Naive B cell (primary cell): Measurements from ENCODE around the gene GRM5. TPM values are rescaled to one million over a fixed set of nuclear protein-coding genes. Genes with fewer than 3 reads are reported as not detected.

ENCODE experiments used
- ATAC-seq, 2 donors: fragments of 150-1000 bp; cut with Tn5 transposase; 2 replicates each; pipeline ENCODE4 v1.10.0; 2021; ENCODE audit warnings: low read depth in 2 of 2, mild to moderate bottlenecking in 2 of 2, moderate library complexity in 2 of 2
- DNase-seq: peaks from one replicate; pipeline ENCODE4 v3.0.0; 2022
- H3K27ac Mint-ChIP-seq, 6 donors: one replicate each; pipeline ENCODE4 v1.8.0; 2020 to 2022; ENCODE audit warnings: mild to moderate bottlenecking in 6 of 6, mixed read lengths in 6 of 6, moderate library complexity in 5 of 6, inconsistent platforms in 2 of 6
- H3K27me3 Mint-ChIP-seq, 3 donors: one replicate each; pipeline ENCODE4 v1.8.0; 2021 to 2022; ENCODE audit warnings: mixed read lengths in 3 of 3, mild to moderate bottlenecking in 1 of 3
- H3K36me3 Mint-ChIP-seq, 2 donors: one replicate each; pipeline ENCODE4 v1.8.0; 2020 to 2022; ENCODE audit warnings: mixed read lengths in 2 of 2, inconsistent platforms in 1 of 2, mild to moderate bottlenecking in 1 of 2
- H3K4me1 Mint-ChIP-seq, 3 donors: one replicate each; pipeline ENCODE4 v1.8.0; 2020 to 2022; ENCODE audit warnings: mixed read lengths in 3 of 3, inconsistent platforms in 1 of 3, mild to moderate bottlenecking in 1 of 3, moderate library complexity in 1 of 3
- H3K4me3 Mint-ChIP-seq, 8 donors: one replicate each; pipeline ENCODE4 v1.8.0; 2020 to 2022; ENCODE audit warnings: mild to moderate bottlenecking in 8 of 8, mixed read lengths in 8 of 8, moderate library complexity in 8 of 8, inconsistent platforms in 2 of 8
- H3K9me3 Mint-ChIP-seq, 7 donors: one replicate each; pipeline ENCODE4 v1.8.0; 2020 to 2022; ENCODE audit warnings: mixed read lengths in 7 of 7, mild to moderate bottlenecking in 5 of 7, inconsistent platforms in 2 of 7, moderate library complexity in 1 of 7
- polyA plus RNA-seq, 6 donors: library from polyadenylated mRNA; unstranded; fragments of 300-500 nt; fragmentation: Illumina TruSeq; gene quantifications; one replicate each; pipeline ENCODE4 v1.2.3, GENCODE V29; 2021; ENCODE audit warnings: low read depth in 6 of 6

GRM5 gene
- polyA plus RNA-seq, 6 donors from 2014 or later: not detected

DNA sequence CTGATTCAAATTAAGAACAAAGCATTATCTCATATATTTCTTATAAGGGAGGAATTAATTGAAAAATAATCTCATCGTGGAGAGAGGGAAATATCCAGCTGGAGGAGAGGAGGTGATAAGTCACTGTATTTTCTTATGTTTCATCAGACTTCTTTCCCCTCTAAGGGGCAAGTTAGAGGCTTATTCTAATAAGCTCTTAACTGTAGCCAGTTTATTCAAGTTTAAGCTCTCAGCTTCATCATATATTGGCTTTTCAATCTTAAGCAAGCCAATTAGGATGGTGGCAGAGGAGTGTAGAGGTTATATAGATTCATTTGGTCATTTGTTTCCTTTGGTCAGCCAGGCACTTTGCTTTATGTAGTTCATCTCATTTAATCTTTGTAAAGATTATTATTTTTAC lies 256.7 kb downstream of the GRM5 start:
- no peak overlapping the region for H3K27ac Mint-ChIP-seq
- no peaks in the 10 kb centered on the region for H3K27me3 Mint-ChIP-seq
- H3K4me3 Mint-ChIP-seq: no peak overlapping the region
- no peak for ATAC-seq
- H3K4me1 Mint-ChIP-seq: no peaks in the 10 kb centered on the region
- peaks cover 0 to 8% (median 0%) of the 10 kb centered on the region in 7 donors for H3K9me3 Mint-ChIP-seq
- DNase-seq: no peak
- H3K36me3 Mint-ChIP-seq: no peaks in the 10 kb centered on the region

GRCh38 chr11:88807349-88807748 lies 258.4 kb downstream of the GRM5 start:
- H3K9me3 Mint-ChIP-seq: peaks cover 0 to 4% (median 0%) of the 10 kb centered on the region in 7 donors
- H3K36me3 Mint-ChIP-seq: no peaks in the 10 kb centered on the region
- H3K27me3 Mint-ChIP-seq: no peaks in the 10 kb centered on the region
- DNase-seq (no peak), ATAC-seq (no peak)
- H3K4me1 Mint-ChIP-seq: no peaks in the 10 kb centered on the region
- H3K4me3 Mint-ChIP-seq: no peak overlapping the region
- no peak overlapping the region for H3K27ac Mint-ChIP-seq

DNA sequence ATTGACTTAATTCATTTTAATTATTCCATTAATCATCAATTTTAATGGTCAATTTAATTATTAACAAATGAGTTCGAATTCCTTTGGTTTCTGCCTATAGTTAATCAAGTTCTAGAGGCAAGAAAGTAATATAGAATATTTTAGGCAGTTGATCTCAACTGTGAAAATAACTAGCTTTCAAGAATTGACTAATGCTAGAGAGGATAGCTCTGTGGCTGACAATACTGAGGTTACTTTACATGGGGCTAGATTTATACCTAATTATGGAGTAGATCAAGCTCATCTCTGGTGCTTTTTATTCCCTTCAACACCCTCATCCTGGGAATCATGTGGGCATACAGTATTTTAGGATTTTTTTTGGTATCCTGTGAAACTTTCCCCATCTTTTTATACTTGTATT lies 259.4 kb downstream of the GRM5 start:
- no peak for ATAC-seq
- no peaks in the 10 kb centered on the region for H3K36me3 Mint-ChIP-seq
- H3K27me3 Mint-ChIP-seq: no peaks in the 10 kb centered on the region
- H3K9me3 Mint-ChIP-seq: peaks cover 0 to 4% (median 0%) of the 10 kb centered on the region in 7 donors
- no peaks in the 10 kb centered on the region for H3K4me1 Mint-ChIP-seq
- H3K27ac Mint-ChIP-seq: no peak overlapping the region
- no peak overlapping the region for H3K4me3 Mint-ChIP-seq
- no peak for DNase-seq

GRCh38 chr11:88801484-88802123 lies 264.2 kb downstream of the GRM5 start:
- ATAC-seq (no peak), DNase-seq (no peak)
- Mint-ChIP-seq H3K4me1 (no peaks in the 10 kb centered on the region), H3K27ac (no peak overlapping the region), H3K27me3 (no peaks in the 10 kb centered on the region), H3K36me3 (no peaks in the 10 kb centered on the region), H3K4me3 (no peak overlapping the region), H3K9me3 (peaks cover 0 to 4% (median 0%) of the 10 kb centered on the region in 7 donors)

DNA sequence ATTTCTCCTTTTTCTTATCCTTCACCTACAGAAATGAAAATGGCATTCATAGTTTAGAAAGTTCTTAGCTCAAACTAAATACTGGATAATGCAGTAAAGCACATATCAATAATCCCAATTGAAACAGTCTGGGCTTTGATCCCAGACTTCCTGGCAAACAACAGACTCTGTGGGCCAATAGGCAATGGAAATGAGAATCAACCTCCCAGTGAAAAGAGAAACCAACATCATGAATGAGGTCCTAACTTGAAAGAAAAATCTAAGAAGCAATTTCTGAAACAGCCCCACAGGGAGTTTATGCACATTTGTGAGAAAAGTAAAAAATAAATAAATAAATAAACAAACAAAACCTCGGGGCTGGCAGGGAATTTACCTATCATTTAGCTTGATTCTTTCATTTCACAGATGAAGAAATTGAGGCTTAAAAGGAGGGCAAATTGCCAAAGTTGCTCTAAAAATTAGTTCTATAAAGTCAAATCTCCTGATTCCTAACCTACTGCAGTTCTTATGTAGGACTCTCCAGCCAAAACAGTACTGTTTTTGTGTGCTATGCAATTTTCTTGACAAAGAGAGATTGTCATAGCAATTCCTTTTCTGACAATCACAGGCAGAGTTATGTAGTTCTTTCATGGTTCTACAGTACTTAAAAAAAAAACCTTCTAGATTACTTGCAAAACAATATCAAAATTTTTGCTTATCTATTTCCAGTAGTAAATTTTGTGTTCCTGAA lies 265.8 kb downstream of the GRM5 start:
- Mint-ChIP-seq H3K4me3 (no peak overlapping the region), H3K9me3 (no peaks in the 10 kb centered on the region), H3K36me3 (no peaks in the 10 kb centered on the region), H3K27ac (no peak overlapping the region), H3K4me1 (no peaks in the 10 kb centered on the region), H3K27me3 (no peaks in the 10 kb centered on the region)
- no peak for DNase-seq
- no peak for ATAC-seq

DNA sequence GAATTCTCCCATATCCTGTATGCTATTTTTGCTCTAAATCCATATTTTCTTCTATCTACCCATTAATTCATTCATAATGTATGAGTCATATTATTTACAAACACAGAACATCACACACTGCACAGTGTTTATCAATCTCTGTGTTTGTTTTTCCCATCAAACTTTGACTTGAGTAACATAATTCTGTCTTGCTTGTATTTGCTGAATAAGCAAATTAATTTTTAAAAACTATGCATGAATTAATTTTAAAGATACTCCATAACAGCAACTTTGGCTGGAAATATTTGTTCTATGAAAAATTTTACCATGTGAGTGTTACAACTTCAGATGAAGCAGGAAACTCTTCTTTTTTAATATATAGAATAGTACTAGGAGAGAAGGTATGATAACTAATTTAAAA lies 275.6 kb downstream of the GRM5 start:
- Mint-ChIP-seq H3K9me3 (no peaks in the 10 kb centered on the region), H3K4me1 (no peaks in the 10 kb centered on the region), H3K27ac (no peak overlapping the region), H3K4me3 (no peak overlapping the region), H3K27me3 (no peaks in the 10 kb centered on the region), H3K36me3 (no peaks in the 10 kb centered on the region)
- no peak for DNase-seq
- no peak for ATAC-seq

GRCh38 chr11:88779577-88779976 lies 286.2 kb downstream of the GRM5 start:
- H3K9me3 Mint-ChIP-seq: peaks cover 0 to 9% (median 2%) of the 10 kb centered on the region in 7 donors
- H3K36me3 Mint-ChIP-seq: no peaks in the 10 kb centered on the region
- no peak for ATAC-seq
- DNase-seq: no peak
- H3K27ac Mint-ChIP-seq: no peak overlapping the region
- H3K4me3 Mint-ChIP-seq: no peak overlapping the region
- H3K27me3 Mint-ChIP-seq: no peaks in the 10 kb centered on the region
- no peaks in the 10 kb centered on the region for H3K4me1 Mint-ChIP-seq

DNA sequence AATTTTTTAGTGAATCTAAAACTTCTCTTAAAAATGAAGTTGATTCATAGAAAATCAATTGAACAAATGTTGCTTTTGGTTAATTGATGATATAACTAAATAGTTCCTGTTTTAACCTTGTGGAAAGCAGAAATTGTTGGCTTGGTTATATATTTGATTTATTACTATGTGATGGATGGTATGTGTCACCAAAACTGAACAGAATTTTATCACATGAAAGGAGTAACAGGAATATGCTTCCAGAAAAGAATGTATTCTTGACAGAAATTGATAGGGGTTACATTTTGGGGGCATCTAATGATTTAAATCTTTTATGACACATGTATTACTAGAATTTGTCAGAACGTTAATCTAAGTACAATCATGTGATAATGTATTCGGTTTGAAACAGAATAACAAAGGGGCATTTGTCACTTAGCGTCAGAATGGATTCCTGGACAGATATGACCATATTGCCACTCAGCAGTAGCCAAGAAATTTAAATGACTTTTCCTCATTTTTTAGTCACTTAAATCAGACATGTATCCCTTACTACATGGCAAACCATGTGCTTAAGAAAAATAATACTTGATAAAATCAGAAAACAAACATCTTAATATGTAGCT lies 295.2 kb downstream of the GRM5 start:
- no peaks in the 10 kb centered on the region for H3K27me3 Mint-ChIP-seq
- no peak for DNase-seq
- H3K9me3 Mint-ChIP-seq: peaks cover 5 to 13% (median 8%) of the 10 kb centered on the region in 7 donors
- no peak overlapping the region for H3K4me3 Mint-ChIP-seq
- no peaks in the 10 kb centered on the region for H3K4me1 Mint-ChIP-seq
- no peak for ATAC-seq
- no peaks in the 10 kb centered on the region for H3K36me3 Mint-ChIP-seq
- H3K27ac Mint-ChIP-seq: no peak overlapping the region

GRCh38 chr11:88744140-88744539 lies 321.6 kb downstream of the GRM5 start:
- Mint-ChIP-seq H3K36me3 (no peaks in the 10 kb centered on the region), H3K9me3 (peaks cover 2 to 9% (median 4%) of the 10 kb centered on the region in 7 donors)

GRCh38 chr11:88739524-88739923 lies 326.3 kb downstream of the GRM5 start:
- Mint-ChIP-seq H3K36me3 (no peaks in the 10 kb centered on the region), H3K27ac (no peak overlapping the region), H3K4me3 (no peak overlapping the region), H3K9me3 (peaks cover 0 to 2% (median 0%) of the 10 kb centered on the region in 7 donors), H3K27me3 (no peaks in the 10 kb centered on the region), H3K4me1 (no peaks in the 10 kb centered on the region)
- DNase-seq (no peak), ATAC-seq (no peak)

More at GRCh38 chr11:88744140-88744539, 321.6 kb downstream of the GRM5 start:
- Mint-ChIP-seq H3K27ac (no peak overlapping the region), H3K27me3 (no peaks in the 10 kb centered on the region), H3K4me1 (no peaks in the 10 kb centered on the region), H3K4me3 (no peak overlapping the region)
- ATAC-seq: no peak
- DNase-seq: no peak

- no peak overlapping the region for H3K27ac Mint-ChIP-seq
- no peaks in the 10 kb centered on the region for H3K27me3 Mint-ChIP-seq
- H3K4me3 Mint-ChIP-seq: no peak overlapping the region
- H3K9me3 Mint-ChIP-seq: peaks cover 0 to 8% (median 5%) of the 10 kb centered on the region in 7 donors
- H3K4me1 Mint-ChIP-seq: no peaks in the 10 kb centered on the region
- no peak for ATAC-seq
- no peak for DNase-seq
- H3K36me3 Mint-ChIP-seq: no peaks in the 10 kb centered on the region
Measured at GRCh38 chr11:88709567-88709966, 356.2 kb downstream of the GRM5 start.

DNA sequence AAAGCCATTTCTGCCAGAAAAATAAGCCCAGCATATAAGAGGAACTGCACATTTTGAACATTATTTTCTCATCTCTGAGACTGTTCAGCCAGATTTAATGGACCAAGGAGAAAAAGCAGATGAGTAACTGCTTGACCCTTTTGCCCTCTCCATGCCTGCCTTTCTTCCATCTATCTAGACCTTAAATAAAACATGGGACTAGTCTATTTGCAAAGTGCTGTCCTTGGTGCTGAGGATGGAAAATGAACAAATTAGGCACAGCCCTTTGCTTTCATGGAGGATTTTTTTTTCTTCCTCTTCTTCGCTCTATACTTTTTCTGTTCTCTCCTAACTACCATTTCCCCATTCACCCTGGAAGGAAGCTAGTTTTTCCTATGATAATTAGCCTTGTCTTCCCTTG lies 361.3 kb downstream of the GRM5 start:
- no peaks in the 10 kb centered on the region for H3K4me1 Mint-ChIP-seq
- no peak overlapping the region for H3K4me3 Mint-ChIP-seq
- peaks cover 0 to 11% (median 6%) of the 10 kb centered on the region in 7 donors for H3K9me3 Mint-ChIP-seq
- H3K27ac Mint-ChIP-seq: no peak overlapping the region
- no peak for DNase-seq
- H3K27me3 Mint-ChIP-seq: no peaks in the 10 kb centered on the region
- ATAC-seq: no peak
- H3K36me3 Mint-ChIP-seq: no peaks in the 10 kb centered on the region

GRCh38 chr11:88701816-88702215 lies 364.0 kb downstream of the GRM5 start:
- H3K27ac Mint-ChIP-seq: no peak overlapping the region
- no peaks in the 10 kb centered on the region for H3K27me3 Mint-ChIP-seq
- peaks cover 0 to 7% (median 4%) of the 10 kb centered on the region in 7 donors for H3K9me3 Mint-ChIP-seq
- no peaks in the 10 kb centered on the region for H3K4me1 Mint-ChIP-seq
- H3K36me3 Mint-ChIP-seq: no peaks in the 10 kb centered on the region
- DNase-seq: no peak
- no peak for ATAC-seq
- no peak overlapping the region for H3K4me3 Mint-ChIP-seq

- no peak overlapping the region for H3K4me3 Mint-ChIP-seq
- ATAC-seq (no peak), DNase-seq (no peak)
- H3K27ac Mint-ChIP-seq: no peak overlapping the region
- H3K36me3 Mint-ChIP-seq: no peaks in the 10 kb centered on the region
- H3K4me1 Mint-ChIP-seq: no peaks in the 10 kb centered on the region
- H3K27me3 Mint-ChIP-seq: no peaks in the 10 kb centered on the region
- H3K9me3 Mint-ChIP-seq: peaks cover 0 to 7% (median 0%) of the 10 kb centered on the region in 7 donors
Measured at GRCh38 chr11:88697139-88697538, 368.6 kb downstream of the GRM5 start.
